Liver (tissue), 9 donors: ENCODE results near the gene IP6K1. TPM values are rescaled to one million over a fixed set of nuclear protein-coding genes. Genes with fewer than 3 reads are reported as not detected.

ENCODE experiments used
- DNase-seq: peaks from one replicate; pipeline ENCODE4 v3.0.0-alpha.2; 2017; ENCODE audit warnings: low spot score
- H3K27ac ChIP-seq, 2 donors: one replicate each; pipeline ENCODE4 v1.7.0; 2013; ENCODE audit warnings: inconsistent platforms in 2 of 2, low read length in 2 of 2, control low read depth in 1 of 2, low read depth in 1 of 2, mild to moderate bottlenecking in 1 of 2
- H3K27me3 ChIP-seq, 4 donors: one replicate each; pipeline versions ENCODE4 v1.6.1 to v1.7.0; 2013; ENCODE audit warnings: low read length in 3 of 4, inconsistent platforms in 1 of 4, mild to moderate bottlenecking in 1 of 4, moderate library complexity in 1 of 4; ENCODE audit not compliant: control insufficient read depth in 4 of 4, insufficient read depth in 4 of 4
- H3K36me3 ChIP-seq, 4 donors: one replicate each; pipeline versions ENCODE4 v1.6.1 to v1.7.0; 2013; ENCODE audit warnings: low read length in 3 of 4, mild to moderate bottlenecking in 3 of 4, low read depth in 1 of 4, moderate library complexity in 1 of 4; ENCODE audit not compliant: control insufficient read depth in 4 of 4, insufficient read depth in 3 of 4
- H3K4me1 ChIP-seq, 4 donors: one replicate each; pipeline versions ENCODE4 v1.6.1 to v1.7.0; 2013; ENCODE audit warnings: low read length in 3 of 4, mild to moderate bottlenecking in 3 of 4, moderate library complexity in 1 of 4; ENCODE audit not compliant: control insufficient read depth in 4 of 4, insufficient read depth in 4 of 4
- H3K4me3 ChIP-seq, 3 donors: one replicate each; pipeline versions ENCODE4 v1.6.1 to v1.7.0; 2013; ENCODE audit warnings: low read length in 3 of 3, control low read depth in 1 of 3, low read depth in 1 of 3, mild to moderate bottlenecking in 1 of 3
- H3K9ac ChIP-seq, 2 donors: one replicate each; pipeline ENCODE4 v1.7.0; 2013; ENCODE audit warnings: low read length in 2 of 2, mild to moderate bottlenecking in 2 of 2, moderate library complexity in 2 of 2, control low read depth in 1 of 2, low read depth in 1 of 2
- H3K9me3 ChIP-seq, 4 donors: one replicate each; pipeline versions ENCODE4 v1.6.1 to v1.7.0; 2013; ENCODE audit warnings: low read length in 3 of 4; ENCODE audit not compliant: control insufficient read depth in 4 of 4
- EGR1 ChIP-seq, 2 donors: IDR thresholded peaks; 2 replicates each; pipeline ENCODE4 v1.6.1; 2016 to 2018; ENCODE audit warnings: antibody characterized with exemption in 2 of 2, low read depth in 2 of 2
- FOXA2 ChIP-seq: IDR thresholded peaks from 2 replicates; pipeline ENCODE4 v1.6.1; 2016; ENCODE audit warnings: antibody characterized with exemption
- JUND ChIP-seq, 2 donors: IDR thresholded peaks; 2 replicates each; pipeline ENCODE4 v1.6.1; 2016; ENCODE audit warnings: antibody characterized with exemption in 2 of 2
- RXRA ChIP-seq, 2 donors: IDR thresholded peaks; 2 replicates each; pipeline ENCODE4 v1.6.1; 2017 to 2018; ENCODE audit warnings: antibody characterized with exemption in 2 of 2, mild to moderate bottlenecking in 1 of 2
- SP1 ChIP-seq: IDR thresholded peaks from 2 replicates; pipeline ENCODE4 v1.6.1; 2018; ENCODE audit warnings: antibody characterized with exemption, mild to moderate bottlenecking
- WGBS: extraction: QIAGEN DNeasy Blood & Tissue Kit; methylation state at CpG from one replicate; pipeline ENCODE4 v1.1.7; 2013; 5-methylcytosine and 5-hydroxymethylcytosine counted together
- polyA plus RNA-seq, 2 donors: library from polyadenylated mRNA; stranded (reverse) in 1 of 2; unstranded in 1 of 2; fragments of 200-250 nt in 1 of 2; fragments of >200 nt in 1 of 2; fragmentation: Nextera tagmentation in 1 of 2; extraction: Ambion mirVana in 1 of 2; gene quantifications; one replicate each; pipeline versions ENCODE4 v1.2.1 to v1.2.3, GENCODE V29; 2013 to 2015
- total RNA-seq, 2 donors: library from RNA; depleted of rRNA; stranded (reverse); fragments of >200 nt; gene quantifications; one replicate each; pipeline ENCODE4 v1.2.3, GENCODE V29; 2014
- TF ChIP-seq, protein P1 (sequence below): fragments of 150-350 bp; IDR thresholded peaks from 2 replicates; pipeline ENCODE4 v1.5.1; 2017; ENCODE audit warnings: improper control_type of control experiment, low read depth, low read length; ENCODE audit not compliant: missing input control
- TF ChIP-seq, protein P2 (sequence below): IDR thresholded peaks from 2 replicates; pipeline ENCODE4 v1.6.1; 2016; ENCODE audit warnings: antibody characterized with exemption
- TF ChIP-seq, protein P3 (sequence below): IDR thresholded peaks from 2 replicates; pipeline ENCODE4 v1.6.1; 2016; ENCODE audit warnings: antibody characterized with exemption
- TF ChIP-seq, protein P4 (sequence below): IDR thresholded peaks from 2 replicates; pipeline ENCODE4 v1.6.1; 2016; ENCODE audit warnings: antibody characterized with exemption
- donor health status: healthy.
- donor health status: healthy.
- donor health status: healthy.
- donor health status: healthy.
- donor health status: healthy.

The IP6K1 gene
- total and polyA plus RNA-seq, 4 donors: 6.6 to 32.3 (median 18.1) TPM

DNA sequence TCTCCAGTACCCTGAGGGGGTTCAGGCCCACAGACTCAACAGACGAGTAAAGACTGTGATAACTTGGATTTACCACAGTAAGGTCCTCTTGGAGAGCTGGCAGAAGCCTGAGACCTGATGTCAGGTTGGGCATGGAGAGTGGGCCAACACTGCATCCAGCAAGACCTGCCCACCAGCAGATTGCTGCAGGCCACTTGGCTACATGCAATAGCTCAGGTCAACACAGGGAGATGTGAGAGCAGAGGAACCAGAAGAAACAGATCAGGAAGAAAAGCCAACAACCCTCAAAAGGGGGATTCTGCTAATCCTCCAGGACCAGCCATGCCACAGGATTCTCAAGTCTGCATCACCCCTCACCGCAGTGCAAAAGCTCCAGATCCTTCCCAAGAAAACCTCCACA lies 1.7 kb upstream of the IP6K1 start (continued):
- TF ChIP-seq, protein P1, sequence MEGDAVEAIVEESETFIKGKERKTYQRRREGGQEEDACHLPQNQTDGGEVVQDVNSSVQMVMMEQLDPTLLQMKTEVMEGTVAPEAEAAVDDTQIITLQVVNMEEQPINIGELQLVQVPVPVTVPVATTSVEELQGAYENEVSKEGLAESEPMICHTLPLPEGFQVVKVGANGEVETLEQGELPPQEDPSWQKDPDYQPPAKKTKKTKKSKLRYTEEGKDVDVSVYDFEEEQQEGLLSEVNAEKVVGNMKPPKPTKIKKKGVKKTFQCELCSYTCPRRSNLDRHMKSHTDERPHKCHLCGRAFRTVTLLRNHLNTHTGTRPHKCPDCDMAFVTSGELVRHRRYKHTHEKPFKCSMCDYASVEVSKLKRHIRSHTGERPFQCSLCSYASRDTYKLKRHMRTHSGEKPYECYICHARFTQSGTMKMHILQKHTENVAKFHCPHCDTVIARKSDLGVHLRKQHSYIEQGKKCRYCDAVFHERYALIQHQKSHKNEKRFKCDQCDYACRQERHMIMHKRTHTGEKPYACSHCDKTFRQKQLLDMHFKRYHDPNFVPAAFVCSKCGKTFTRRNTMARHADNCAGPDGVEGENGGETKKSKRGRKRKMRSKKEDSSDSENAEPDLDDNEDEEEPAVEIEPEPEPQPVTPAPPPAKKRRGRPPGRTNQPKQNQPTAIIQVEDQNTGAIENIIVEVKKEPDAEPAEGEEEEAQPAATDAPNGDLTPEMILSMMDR: no peak
- TF ChIP-seq, protein P2, sequence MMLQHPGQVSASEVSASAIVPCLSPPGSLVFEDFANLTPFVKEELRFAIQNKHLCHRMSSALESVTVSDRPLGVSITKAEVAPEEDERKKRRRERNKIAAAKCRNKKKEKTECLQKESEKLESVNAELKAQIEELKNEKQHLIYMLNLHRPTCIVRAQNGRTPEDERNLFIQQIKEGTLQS: no peak

DNA sequence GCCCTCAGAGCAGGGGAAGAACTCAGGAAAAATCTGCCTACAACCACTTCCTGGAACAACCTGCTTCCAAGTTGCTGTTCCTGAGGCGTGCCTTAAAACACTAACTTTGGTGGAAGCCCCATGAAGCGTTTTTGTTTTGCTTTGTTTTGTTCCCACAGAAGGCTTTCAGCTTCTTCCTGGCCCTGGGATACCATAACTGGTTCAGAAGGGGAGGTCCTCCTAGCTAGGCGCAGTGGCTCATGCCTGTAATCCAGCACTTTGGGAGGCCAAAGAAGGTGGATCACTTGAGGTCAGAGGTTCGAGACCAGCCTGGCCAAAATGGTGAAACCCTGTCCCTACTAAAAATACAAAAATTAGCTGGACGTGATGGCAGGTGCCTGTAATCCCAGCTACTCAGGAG lies 1.2 kb upstream of the IP6K1 start:
- DNase-seq: no peak
- TF ChIP-seq JUND (IDR thresholded peaks at IDR 0.05): no peak
- TF ChIP-seq, protein P3, sequence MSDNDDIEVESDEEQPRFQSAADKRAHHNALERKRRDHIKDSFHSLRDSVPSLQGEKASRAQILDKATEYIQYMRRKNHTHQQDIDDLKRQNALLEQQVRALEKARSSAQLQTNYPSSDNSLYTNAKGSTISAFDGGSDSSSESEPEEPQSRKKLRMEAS: no peak
- TF ChIP-seq, protein P4, sequence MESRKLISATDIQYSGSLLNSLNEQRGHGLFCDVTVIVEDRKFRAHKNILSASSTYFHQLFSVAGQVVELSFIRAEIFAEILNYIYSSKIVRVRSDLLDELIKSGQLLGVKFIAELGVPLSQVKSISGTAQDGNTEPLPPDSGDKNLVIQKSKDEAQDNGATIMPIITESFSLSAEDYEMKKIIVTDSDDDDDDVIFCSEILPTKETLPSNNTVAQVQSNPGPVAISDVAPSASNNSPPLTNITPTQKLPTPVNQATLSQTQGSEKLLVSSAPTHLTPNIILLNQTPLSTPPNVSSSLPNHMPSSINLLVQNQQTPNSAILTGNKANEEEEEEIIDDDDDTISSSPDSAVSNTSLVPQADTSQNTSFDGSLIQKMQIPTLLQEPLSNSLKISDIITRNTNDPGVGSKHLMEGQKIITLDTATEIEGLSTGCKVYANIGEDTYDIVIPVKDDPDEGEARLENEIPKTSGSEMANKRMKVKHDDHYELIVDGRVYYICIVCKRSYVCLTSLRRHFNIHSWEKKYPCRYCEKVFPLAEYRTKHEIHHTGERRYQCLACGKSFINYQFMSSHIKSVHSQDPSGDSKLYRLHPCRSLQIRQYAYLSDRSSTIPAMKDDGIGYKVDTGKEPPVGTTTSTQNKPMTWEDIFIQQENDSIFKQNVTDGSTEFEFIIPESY: no peak
- TF ChIP-seq, protein P2: no peak
- Histone ChIP-seq H3K9me3 (no peaks in the 10 kb centered on the region), H3K9ac (no peak overlapping the region), H3K4me3 (no peak overlapping the region), H3K27me3 (no peaks in the 10 kb centered on the region), H3K4me1 (peaks cover 0 to 16% (median 9%) of the 10 kb centered on the region in 4 donors), H3K36me3 (peaks cover 0 to 2% (median 0%) of the 10 kb centered on the region in 4 donors), H3K27ac (no peak overlapping the region)
- 90% methylated on average over 5 of the region's 5 CpGs for WGBS

DNA sequence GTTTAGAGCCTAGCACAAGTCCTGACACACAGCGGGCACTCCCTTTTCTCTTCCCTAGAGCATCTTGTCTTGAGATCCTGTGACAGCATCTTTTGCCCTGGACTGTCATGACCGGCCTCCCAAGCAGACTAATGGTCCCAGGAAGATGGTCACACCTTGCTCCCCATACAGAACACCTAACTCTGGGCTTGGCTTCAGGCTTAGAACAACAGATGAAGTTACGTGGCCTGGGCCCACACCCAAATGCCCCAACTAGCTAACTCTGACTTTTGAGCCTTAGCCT lies 781 bp upstream of the IP6K1 start:
- peak overlapping the region; percentile 64 to 95 for H3K9ac ChIP-seq
- H3K9me3 ChIP-seq: no peaks in the 10 kb centered on the region
- WGBS: 79% methylated on average over 3 of the region's 3 CpGs
- H3K36me3 ChIP-seq: peaks cover 0 to 3% (median under 1%) of the 10 kb centered on the region in 4 donors
- peak overlapping the region; percentile 72 to 92 for H3K27ac ChIP-seq
- peaks cover 0 to 16% (median 9%) of the 10 kb centered on the region in 4 donors for H3K4me1 ChIP-seq
- DNase-seq: peak; percentile 56
- H3K27me3 ChIP-seq: no peaks in the 10 kb centered on the region
- H3K4me3 ChIP-seq: no peak overlapping the region
- TF ChIP-seq EGR1 (IDR thresholded peaks at IDR 0.05; ENCODE audit: low read depth in 2 of 2) (no peak), FOXA2 (no peak), RXRA (IDR thresholded peaks at IDR 0.05) (no peak), SP1 (no peak)
- TF ChIP-seq, protein P4: no peak
